ENCODE data around the gene IL11RA. TPM values are rescaled to one million over a fixed set of nuclear protein-coding genes. Genes with fewer than 3 reads are reported as not detected.

IL11RA gene
- total and polyA plus RNA-seq, 2 of the 8 experiments (the other 6 are each of a cell fraction or from before 2014, with no cell fraction given), result 5.5 to 9.1 TPM

- Histone ChIP-seq H3K9ac (replicated peaks in 1 of 4; ENCODE audit: extremely low read depth in 1 of 4, low read depth in 3 of 4, low read length in 3 of 4) (no peak overlapping the region), H3K18ac (ENCODE audit: extremely low read depth, low read length) (no peak overlapping the region), H3K4ac (replicated peaks; ENCODE audit: insufficient read length, low read depth, low read length) (no peak overlapping the region), H3K27me3 (replicated peaks in 1 of 4; ENCODE audit: control insufficient read depth in 3 of 4, extremely low read depth in 1 of 4, insufficient read depth in 3 of 4, low read length in 3 of 4) (peaks cover 53 to 69% (median 68%) of the 10 kb centered on the region in 4 experiments), H2BK20ac (ENCODE audit: low read length) (no peak overlapping the region), H3K4me2 (ENCODE audit: insufficient read depth in 1 of 2, low read depth in 2 of 2, low read length in 2 of 2) (peak overlapping the region; percentile 62 to 87), H4K8ac (ENCODE audit: extremely low read depth, insufficient read depth, low read length) (peak overlapping the region; percentile 69; the same call in 1 of the 2 replicates), H3K9me3 (ENCODE audit: insufficient read depth in 2 of 2, low read depth in 1 of 2, low read length in 1 of 2) (no peaks in the 10 kb centered on the region), H2BK15ac (ENCODE audit: low read length) (0 out of 2 replicates have a peak overlapping the region, but pooled peaks have one; percentile 20), H2AK5ac (ENCODE audit: low read depth, low read length) (no peak overlapping the region), H3K36me3 (ENCODE audit: control insufficient read depth in 2 of 4, insufficient read depth in 4 of 4, low read length in 3 of 4) (no peaks in the 10 kb centered on the region; a peak in 1 of 8 replicates), H3K23ac (ENCODE audit: insufficient read length) (no peak overlapping the region), H3K79me2 (ENCODE audit: control insufficient read depth in 1 of 2, insufficient read depth in 2 of 2, low read length in 2 of 2) (no peaks in the 10 kb centered on the region), H2AFZ (ENCODE audit: low read length) (no peak overlapping the region), H4K91ac (replicated peaks; ENCODE audit: insufficient read length, low read length) (no peak overlapping the region), H3K27ac (ENCODE audit: low read depth, low read length) (no peak overlapping the region), H4K5ac (ENCODE audit: insufficient read length, low read depth, low read length) (no peak overlapping the region), H3K14ac (ENCODE audit: insufficient read length) (no peak overlapping the region), H2BK120ac (replicated peaks; ENCODE audit: low read depth, low read length) (no peak overlapping the region), H3K4me1 (replicated peaks in 1 of 4; ENCODE audit: control insufficient read depth in 3 of 4, insufficient read depth in 4 of 4, low read length in 3 of 4) (peaks cover 0 to 16% (median 5%) of the 10 kb centered on the region in 4 experiments; a peak in 6 of 7 replicates), H3K56ac (replicated peaks; ENCODE audit: insufficient read length, low read depth, low read length) (no peak overlapping the region), H2BK12ac (ENCODE audit: low read depth, low read length) (0 out of 2 replicates have a peak overlapping the region, but pooled peaks have one; percentile 71), H3K23me2 (ENCODE audit: low read depth, low read length) (peaks cover 9% of the 10 kb centered on the region), H4K20me1 (replicated peaks in 1 of 2; ENCODE audit: control insufficient read depth in 1 of 2, insufficient read depth in 2 of 2, low read length in 2 of 2) (peaks cover 0 to 6% of the 10 kb centered on the region in 2 experiments), H3K4me3 (ENCODE audit: extremely low read depth in 1 of 4, insufficient read depth in 2 of 4, low read depth in 3 of 4, low read length in 4 of 4) (peak overlapping the region; percentile 9 to 59 (median 36); a peak in 7 of 8 replicates), H2BK5ac (ENCODE audit: low read depth, low read length) (no peak overlapping the region), H3K79me1 (ENCODE audit: low read depth, low read length) (no peaks in the 10 kb centered on the region)
- no peak for FAIRE-seq
- CTCF ChIA-PET (ENCODE audit: partially characterized antibody), result interaction anchor here (0.6 to 18.5 kb wide), 10 partner anchors 8 to 296 kb away, joined by 3 to 401 read pairs (median 4); partner anchors contain the start of genes DCTN3, RPP25L and SIGMAR1
- no peak for DNase-seq (ENCODE audit: low read depth in 1 of 2, low spot score in 2 of 2)
- POLR2A ChIA-PET (ENCODE audit: partially characterized antibody), result interaction anchor here (0.8 to 11.3 kb wide), 4 partner anchors 9 to 37 kb away, joined by 3 to 127 read pairs (median 3); partner anchors contain the start of genes GALT, IL11RA and RPP25L
- 50% methylated on average over 5 of the region's 5 CpGs; no CpG with 5 or more reads in 1 of the 2 experiments for WGBS, 2 experiments (ENCODE audit: extremely low coverage in 1 of 2, insufficient coverage in 1 of 2, insufficient read length in 1 of 2, insufficient replicate concordance in 2 of 2, low coverage in 1 of 2, low lambda C conversion rate in 2 of 2, missing lambda C conversion rate in 1 of 2)
- no peak for TF ChIP-seq CHD1 (IDR thresholded peaks at IDR 0.05; ENCODE audit: low read depth, low read length)
- TF ChIP-seq SUZ12 (IDR thresholded peaks at IDR 0.05; ENCODE audit: low read length), result peak; percentile 6; the same call in 1 of the 2 replicates
These were observed 22.5 kb upstream of the IL11RA start for GRCh38 chr9:34629491-34629808.

Data from H1 (cell line).